Measurements from ENCODE around the gene TCHP.
"Not testable (repeated sequence)": the region's sequence is repeated elsewhere in the genome, so short reads cannot be mapped to it uniquely, and the experiment has no call there.

The TCHP gene

GRCh38 chr12:109899783-109900751, at the start of gene TCHP:
Gene TCHP, plus strand, starts transcription at chr12:109900274. Its CDS starts 2,753 bp downstream, at chr12:109903027.
- peak; percentile 83 for DNase-seq

GRCh38 chr12:109850518-109850917, 49.6 kb upstream of the TCHP start:
- DNase-seq, result not testable (repeated sequence)

- no peak for DNase-seq
These were observed 44.7 kb upstream of the TCHP start for GRCh38 chr12:109855377-109855776.

DNA sequence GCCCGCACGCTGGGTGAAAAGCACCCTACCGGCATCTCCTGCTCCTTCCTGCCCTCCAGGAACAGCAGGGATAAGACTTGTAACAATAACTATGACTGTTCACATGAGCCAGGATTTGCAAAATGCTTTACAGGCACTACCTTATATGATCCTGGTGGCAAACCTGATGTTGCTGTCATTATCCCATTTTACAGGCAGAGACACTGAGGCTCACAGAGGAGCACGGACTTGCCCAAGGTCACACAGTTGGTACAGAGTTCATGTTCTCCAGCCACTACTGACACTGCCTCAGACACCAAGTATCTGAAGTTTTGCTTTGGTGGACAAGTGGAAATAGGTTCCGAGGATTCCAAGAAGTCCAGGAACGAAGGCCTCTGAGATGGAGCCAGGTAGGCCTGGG, 42.4 kb upstream of the TCHP start:
- no peak for DNase-seq

GRCh38 chr12:109858764-109859163, 41.3 kb upstream of the TCHP start:
- DNase-seq, result no peak

DNA sequence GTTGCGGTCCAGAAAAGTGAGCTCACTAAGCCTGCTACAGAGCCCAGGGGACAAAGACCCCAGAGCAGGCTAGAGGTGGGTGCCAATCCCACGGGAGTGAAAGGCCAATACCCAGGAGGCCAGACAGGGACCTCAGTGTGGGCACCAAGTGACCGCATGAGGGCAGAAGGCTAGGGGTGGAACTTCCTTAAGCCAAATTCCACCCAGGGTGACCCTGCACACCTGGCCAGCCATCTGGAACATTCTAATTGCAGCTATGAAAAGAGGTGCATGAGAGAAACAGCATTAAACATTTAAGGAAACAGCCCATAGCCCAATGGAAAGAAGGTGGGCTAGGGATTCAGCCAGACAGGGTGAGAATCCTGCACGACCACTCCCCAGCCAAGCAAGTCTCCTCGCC, 39.1 kb upstream of the TCHP start:
- no peak for DNase-seq

DNA sequence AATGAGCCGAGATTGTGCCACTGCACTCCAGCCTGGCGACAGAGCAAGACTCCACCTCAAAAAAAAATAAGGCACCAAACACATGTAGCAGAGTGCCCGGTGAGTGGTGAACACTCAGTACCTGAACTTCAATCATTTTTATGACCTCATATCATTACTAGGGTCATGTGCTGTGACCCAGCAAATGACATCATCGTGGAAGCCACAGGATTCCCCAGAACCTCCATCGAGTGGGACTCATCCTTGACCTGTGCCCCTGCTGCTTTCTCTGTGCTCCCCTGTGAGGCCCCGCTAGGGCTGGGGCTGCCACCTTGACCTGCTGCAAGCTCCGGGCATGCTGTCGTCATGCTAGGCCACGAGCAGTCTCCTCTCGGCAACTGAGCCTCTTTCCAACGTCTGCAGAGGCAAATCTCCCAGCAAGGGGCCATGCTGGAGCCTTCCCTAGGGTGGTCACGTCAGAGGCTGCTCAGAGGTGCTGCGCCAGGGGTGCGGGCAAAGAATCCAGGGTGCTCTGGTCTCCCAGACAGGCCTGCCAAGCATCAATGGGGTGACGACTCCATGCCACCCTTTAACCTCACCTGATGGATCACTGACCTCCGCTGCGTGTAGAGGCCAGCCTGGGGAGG, 38.3 kb upstream of the TCHP start:
- no peak for DNase-seq

DNA sequence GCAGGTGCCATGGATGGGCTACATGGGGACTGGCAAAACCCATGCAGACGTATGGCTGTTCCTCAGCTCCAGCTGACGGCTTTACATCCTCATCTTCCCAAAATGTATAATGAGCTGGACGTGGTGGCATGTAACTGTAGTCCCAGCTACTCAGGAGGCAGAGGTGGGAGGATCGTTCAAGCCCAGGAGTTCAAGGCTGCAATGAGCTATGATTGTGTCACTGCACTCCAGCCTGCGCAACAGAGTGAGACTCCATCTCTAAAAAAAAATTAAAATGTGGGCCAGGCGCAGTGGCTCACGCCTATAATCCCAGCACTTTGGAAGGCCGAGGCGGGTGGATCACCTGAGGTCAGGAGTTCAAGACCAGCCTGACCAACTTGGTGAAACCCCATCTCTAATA, 37.6 kb upstream of the TCHP start:
- not testable (repeated sequence) for DNase-seq

- DNase-seq, result no peak
These were observed 36.0 kb upstream of the TCHP start for GRCh38 chr12:109863847-109864712.

DNA sequence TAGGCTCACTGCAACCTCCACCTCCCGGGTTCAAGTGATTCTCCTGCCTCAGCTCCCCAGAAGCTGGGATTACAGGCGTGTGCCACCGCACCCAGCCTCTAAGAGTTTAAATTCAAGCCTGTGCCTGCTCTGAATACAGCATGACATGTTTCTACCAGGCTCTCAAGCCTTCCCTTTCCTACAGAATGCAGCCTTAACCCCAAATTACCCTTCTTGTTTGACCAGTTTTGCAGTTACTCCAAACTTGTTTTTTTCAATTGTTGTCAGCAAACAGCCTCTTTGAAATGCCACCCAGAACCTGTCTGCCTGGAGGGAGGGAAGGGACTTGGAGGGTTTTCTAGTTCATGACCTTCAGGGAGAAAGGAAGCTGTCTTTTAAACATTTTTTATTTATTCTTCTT, 35.2 kb upstream of the TCHP start:
- DNase-seq, result no peak

DNA sequence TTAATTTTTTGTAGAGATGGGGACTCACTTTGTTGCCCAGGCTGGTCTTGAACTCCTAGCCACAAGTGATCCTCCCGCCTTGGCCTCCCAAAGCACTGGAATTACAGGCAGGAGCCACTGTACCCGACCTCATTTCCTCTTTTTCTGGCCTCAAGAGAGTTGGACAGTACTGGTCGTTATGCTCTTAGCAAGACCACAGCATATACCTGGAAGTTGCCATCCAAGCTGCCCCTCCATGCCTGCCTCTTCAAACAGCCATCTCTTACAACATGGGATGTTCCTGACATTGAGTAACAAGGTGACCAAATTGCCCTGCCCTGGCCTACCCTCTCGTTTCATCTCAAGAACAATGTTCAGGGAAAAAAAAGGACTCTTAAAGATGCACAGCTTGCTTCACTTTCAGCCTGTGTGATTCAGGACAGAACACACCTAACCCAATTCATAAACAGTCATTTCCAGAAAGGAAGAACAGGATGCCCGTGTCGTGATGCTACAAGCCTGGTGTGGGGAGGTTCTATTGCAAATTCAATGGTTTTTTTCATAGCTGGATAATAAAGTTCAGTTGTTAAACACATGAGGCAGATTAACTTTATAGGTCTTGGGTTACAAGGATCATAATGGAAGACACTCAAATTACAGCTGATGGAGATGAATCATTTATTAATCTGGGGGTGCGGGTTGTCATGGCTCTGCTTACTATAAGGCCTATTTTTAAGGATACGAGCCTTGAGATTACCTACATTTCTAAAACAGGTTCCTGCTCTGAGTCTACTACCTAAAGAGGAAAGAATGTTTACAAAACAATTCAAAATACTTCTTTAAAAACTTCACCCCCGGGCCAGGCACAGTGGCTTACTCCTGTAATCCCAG, 31.7 kb upstream of the TCHP start:
- peak; percentile 61 for DNase-seq

GRCh38 chr12:109870648-109871047, 29.4 kb upstream of the TCHP start:
- DNase-seq, result peak; percentile 41

DNA sequence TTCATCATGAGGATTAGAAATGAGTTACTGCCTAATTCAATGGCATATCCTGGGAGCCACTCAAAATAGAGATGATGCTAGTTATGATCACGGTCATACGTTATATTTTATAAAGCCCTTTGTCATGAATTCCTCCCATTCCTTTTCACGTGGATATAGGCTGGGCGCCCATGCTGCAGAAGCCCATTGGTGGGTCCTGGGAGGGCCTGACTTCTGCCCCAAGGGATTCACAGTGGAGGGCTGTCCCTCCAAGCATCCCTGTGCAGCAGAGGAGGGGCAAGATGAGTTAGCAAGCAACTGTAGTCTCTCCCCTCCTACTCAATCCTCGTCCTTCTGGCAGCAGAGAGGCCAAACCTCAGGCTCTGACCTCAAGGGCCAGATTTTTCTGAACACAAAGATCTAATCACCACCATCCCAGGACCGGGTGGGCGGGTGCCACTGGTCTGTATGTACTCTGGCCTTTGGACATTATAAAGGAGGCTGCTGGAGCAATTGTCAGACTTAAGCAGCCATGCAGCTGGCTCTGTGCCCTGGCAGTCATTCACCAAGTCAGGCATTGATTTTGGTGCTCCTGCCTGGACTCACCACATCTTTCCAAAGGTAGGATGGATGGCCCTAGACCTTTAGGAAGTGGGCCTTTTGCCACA, 28.3 kb upstream of the TCHP start:
- no peak for DNase-seq

GRCh38 chr12:109873653-109874052, 26.4 kb upstream of the TCHP start:
- no peak for DNase-seq

- DNase-seq, result no peak
These were observed 24.4 kb upstream of the TCHP start for GRCh38 chr12:109875572-109876131.

- no peak for DNase-seq
These were observed 23.7 kb upstream of the TCHP start for GRCh38 chr12:109876406-109876805.

DNA sequence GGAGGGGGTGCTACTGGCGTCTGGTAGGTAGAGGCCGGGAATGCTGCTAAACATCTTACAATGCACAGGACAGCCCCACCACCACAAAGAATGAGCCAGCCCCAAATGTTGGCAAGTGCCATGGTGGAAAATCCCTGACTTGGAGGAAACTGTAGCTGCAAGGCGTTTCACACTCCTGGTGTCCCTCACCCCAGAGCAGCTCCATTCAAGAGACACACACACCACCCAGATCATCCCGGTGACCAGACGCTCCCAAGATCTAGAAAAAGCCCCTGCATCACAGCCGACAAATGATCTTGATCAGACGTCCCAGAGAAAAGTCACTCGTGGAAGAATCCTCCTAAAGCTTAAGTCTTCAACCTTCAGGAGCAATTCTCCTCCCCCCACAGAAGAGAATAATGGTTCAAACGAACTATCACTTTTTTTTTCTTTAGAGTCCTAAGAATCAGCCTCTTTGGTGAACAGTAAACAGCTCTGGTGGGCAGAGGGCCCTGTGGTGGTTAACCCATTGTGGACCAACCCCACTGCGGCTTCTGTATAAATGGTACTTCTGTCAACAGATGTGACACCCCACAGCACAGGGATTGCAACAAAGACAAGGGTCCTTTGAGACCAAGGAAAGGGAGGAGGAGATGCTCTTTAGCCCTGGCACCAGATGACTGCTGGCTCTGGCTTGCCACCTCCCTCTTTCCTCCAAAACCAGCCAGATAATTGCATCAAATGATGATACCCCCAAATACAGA, 22.4 kb upstream of the TCHP start:
- DNase-seq, result no peak

DNA sequence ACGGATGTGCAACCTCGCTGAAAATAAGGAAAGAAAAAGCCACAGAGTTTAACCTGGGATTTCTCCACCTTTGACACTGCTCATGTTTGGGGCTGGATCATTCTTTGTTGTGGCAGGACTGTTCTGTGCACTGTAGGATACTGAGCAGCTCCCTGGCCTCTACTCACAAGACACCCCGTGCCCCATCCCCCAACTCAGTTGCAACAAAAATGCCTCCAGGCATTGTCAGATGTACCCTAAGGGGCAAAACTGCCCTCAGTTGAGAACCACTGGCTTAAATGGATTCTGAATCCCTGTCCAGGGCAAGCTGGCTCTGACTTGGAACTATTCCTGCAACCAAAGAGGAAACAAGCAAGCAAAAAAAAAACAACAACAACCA, 21.8 kb upstream of the TCHP start:
- no peak for DNase-seq

- DNase-seq, result no peak
These were observed 21.3 kb upstream of the TCHP start for GRCh38 chr12:109878749-109879148.

DNA sequence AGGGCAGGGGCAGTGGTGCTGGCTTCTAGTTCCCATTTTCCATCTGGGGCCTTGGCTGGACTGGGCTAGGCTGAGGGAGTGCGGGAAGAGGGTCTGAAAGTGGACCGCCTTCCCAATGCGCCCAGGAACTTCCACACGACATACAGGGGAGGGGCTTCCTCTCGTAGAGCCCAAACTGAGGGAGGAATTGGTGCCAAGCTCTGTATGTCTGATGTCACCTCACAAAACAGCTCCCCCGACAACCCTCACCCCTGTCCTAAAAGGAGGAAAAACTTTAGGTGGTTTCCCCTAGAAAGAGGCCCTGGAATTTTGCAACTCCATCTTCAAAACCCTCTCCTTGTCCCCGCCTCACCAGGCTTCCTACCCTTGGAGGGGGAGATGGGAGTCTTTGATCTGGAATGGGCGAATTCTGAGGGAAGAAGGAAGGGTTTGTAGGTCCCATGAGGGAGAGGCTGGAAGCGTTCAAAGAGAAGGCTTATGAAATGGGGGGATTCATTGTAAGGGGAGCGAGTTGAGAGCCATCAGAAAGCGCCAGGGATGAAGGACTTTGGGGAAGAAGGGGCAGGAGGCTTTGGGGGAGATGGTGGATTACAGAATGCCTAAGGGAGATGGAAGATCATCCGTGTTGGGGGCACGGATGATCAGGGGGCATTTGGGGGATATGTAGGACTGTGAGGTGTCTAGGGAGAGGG, 20.6 kb upstream of the TCHP start:
- no peak for DNase-seq
